H54 (cell line): ENCODE data around the gene NPNT.

Experiments used
- DNase-seq: peaks from one replicate; pipeline ENCODE4 v3.0.0; 2011; ENCODE audit warnings: low spot score, mixed read lengths; ENCODE audit not compliant: insufficient read length
- FAIRE-seq: peaks from 3 replicates; lab custom pipeline; 2011; peaks lifted over from hg19 to GRCh38; lab: Jason Lieb, UNC
- POLR2A ChIP-seq: IDR thresholded peaks from 2 replicates; pipeline ENCODE4 v1.6.1; 2011; ENCODE audit warnings: low read depth, mild to moderate bottlenecking, low read length

Gene NPNT

GRCh38 chr4:105994841-105995501 is 99.7 kb downstream of the NPNT start:
- no peak for DNase-seq
- no peak for TF ChIP-seq POLR2A
- FAIRE-seq: no peak

- DNase-seq (no peak), FAIRE-seq (no peak)
- no peak for TF ChIP-seq POLR2A
Measured at GRCh38 chr4:105996845-105997244, 101.6 kb downstream of the NPNT start.

DNA sequence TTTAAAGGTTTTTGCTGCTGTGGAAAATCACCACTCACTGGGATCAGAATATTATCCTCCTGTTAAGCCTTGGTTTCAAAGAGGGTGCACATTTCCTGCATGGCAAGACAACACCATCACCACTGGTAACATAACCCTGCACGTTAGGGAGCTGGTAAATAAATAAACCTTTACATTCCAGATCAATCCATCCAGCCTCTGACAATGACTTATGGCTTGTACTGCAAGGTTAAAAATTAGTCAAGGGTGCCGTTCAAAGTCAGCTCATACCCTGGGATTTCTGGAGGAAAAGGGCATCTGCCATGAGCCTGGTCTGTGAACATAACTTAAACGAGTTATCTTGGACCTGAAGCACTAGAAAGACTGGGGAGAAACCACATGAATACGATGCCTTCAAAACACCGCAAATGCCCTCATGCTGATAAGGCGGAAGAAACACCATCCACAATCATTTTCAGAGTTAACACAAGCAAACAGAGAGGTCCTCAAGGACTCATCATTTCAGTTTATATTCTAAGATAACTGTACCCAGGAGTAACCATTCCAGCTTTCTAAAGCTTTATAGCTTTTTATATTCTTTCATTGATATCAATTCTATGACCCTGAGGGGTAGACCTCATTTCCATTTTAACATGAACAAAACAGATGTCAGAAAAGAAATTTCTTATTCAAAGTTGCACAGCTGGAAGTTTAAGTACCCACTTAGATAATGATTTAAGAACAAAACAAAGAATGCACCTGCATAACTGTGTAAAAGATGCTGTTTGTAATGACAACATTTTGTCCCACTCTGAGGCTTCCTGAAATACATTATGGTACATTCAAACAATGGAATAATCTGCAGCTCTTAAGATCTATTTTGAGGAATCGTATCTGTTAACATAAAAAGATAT is 103.1 kb downstream of the NPNT start:
- FAIRE-seq (no peak), DNase-seq (no peak)
- TF ChIP-seq POLR2A: no peak

GRCh38 chr4:106002994-106003393 is 107.7 kb downstream of the NPNT start:
- no peak for FAIRE-seq

DNA sequence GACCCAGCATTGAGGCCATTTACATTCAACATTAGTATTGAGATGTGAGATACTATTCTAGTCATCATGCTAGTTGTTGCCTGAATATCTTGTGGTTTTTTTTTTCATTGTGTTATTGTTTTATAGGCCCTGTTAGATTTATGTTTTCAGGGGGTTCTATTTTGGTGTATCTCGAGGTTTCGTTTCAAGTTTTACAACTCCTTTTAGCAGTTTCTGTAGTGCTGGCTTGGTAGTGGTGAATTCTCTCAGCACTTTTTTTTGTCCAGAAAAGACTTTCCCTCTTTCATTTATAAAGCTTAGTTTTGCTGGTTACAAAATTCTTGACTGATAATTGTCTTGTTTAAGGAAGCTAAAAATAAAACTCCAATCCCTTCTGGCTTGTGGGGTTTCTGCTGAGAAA is 115.5 kb downstream of the NPNT start:
- no peak for TF ChIP-seq POLR2A
- FAIRE-seq (no peak), DNase-seq (no peak)

More at GRCh38 chr4:106002994-106003393, 107.7 kb downstream of the NPNT start:
- no peak for DNase-seq
- no peak for TF ChIP-seq POLR2A

DNA sequence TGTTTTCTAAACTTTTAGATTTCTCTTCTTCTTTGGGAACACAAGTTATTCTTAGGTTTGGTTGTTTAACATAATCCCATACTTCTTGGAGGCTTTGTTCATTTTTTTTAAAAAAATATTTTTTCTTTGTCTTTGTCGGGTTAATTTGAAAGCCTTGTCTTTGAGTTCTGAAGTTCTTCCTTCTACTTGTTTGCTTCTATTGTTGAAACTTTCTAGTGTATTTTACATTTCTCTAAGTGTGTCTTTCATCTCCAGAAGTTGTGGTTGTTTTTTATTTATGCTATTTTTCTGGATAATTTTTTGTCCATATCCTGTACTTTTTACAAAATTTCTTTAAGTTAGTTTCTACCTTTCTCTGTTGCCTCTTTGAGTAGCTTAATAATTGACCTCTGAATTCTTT is 116.1 kb downstream of the NPNT start:
- FAIRE-seq (no peak), DNase-seq (no peak)
- no peak for TF ChIP-seq POLR2A

DNA sequence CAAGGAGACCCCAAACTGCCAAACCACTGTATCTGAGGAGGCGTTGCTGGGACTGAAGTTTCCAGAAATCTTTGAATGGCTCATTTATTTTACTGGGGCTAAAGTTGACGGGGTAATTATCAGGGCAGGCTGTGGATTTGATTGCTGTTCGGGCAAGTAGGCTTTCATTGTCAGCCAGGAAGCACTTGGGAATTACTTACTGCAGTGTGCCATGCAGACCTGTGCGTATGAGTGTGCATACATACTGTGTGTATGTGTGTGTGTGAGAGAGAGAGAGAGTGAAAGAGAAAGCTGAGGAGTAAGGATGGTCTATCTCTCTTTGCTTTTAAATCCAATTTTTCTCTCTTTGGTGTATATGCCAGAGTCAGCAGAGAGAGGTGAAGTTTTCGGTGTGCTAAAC is 122.7 kb downstream of the NPNT start:
- FAIRE-seq: no peak
- DNase-seq: no peak
- no peak for TF ChIP-seq POLR2A

DNA sequence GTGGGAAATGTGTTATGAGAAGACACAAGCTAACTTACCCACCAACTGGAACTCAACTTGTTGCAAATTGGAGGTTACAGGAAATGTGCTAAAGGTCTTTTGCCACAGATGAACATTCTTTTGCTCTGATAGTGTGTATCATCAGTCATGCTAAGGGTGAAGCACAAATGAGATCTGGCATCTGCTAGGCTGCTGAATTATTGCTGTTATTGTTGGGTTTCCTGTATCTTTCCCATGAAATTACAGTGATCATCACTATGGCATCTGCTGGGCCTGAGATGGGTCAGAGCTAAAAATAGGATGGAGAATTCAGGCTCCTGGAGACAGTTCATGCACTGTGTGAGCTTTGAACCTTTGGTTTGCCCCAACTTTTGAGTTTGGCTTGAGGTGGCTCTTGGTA is 124.5 kb downstream of the NPNT start:
- no peak for DNase-seq
- FAIRE-seq: no peak
- no peak for TF ChIP-seq POLR2A
